Ishikawa (cell line): ENCODE data around the gene CD34.
A peak's percentile ranks its signal among the peaks of the same experiment; 100 is the strongest.

Experiments
- CEBPB ChIP-seq: IDR thresholded peaks from 2 replicates; pipeline ENCODE4 v1.6.1; 2012
- CREB1 ChIP-seq: IDR thresholded peaks from 2 replicates; pipeline ENCODE4 v1.6.1; 2012; ENCODE audit warnings: low read depth
- EGR1 ChIP-seq: IDR thresholded peaks from 2 replicates; pipeline ENCODE4 v1.6.1; 2012
- EP300 ChIP-seq: IDR thresholded peaks from 2 replicates; pipeline ENCODE4 v1.6.1; 2012; ENCODE audit warnings: borderline replicate concordance
- FOXM1 ChIP-seq: IDR thresholded peaks from 2 replicates; pipeline ENCODE4 v1.6.1; 2012; ENCODE audit warnings: low read depth, borderline replicate concordance
- NFIC ChIP-seq: IDR thresholded peaks from 2 replicates; pipeline ENCODE4 v1.6.1; 2012
- RAD21 ChIP-seq: IDR thresholded peaks from 2 replicates; pipeline ENCODE4 v1.6.1; 2012; ENCODE audit warnings: low read depth
- TAF1 ChIP-seq: IDR thresholded peaks from 2 replicates; pipeline ENCODE4 v1.6.1; 2012; ENCODE audit warnings: low read depth, mild to moderate bottlenecking
- TCF12 ChIP-seq: IDR thresholded peaks from 2 replicates; pipeline ENCODE4 v1.6.1; 2012; ENCODE audit warnings: low read depth
- TEAD4 ChIP-seq: IDR thresholded peaks from 2 replicates; pipeline ENCODE4 v1.6.1; 2012
- USF1 ChIP-seq: IDR thresholded peaks from 2 replicates; pipeline ENCODE4 v1.6.1; 2012
- YY1 ChIP-seq: IDR thresholded peaks from 2 replicates; pipeline ENCODE4 v1.6.1; 2012; ENCODE audit warnings: low read depth
- ZBTB7A ChIP-seq: IDR thresholded peaks from 2 replicates; pipeline ENCODE4 v1.6.1; 2012; ENCODE audit warnings: low read depth
- TF ChIP-seq, protein P1 (sequence below): IDR thresholded peaks from 2 replicates; pipeline ENCODE4 v1.6.1; 2012
- TF ChIP-seq, protein P2 (sequence below): IDR thresholded peaks from 2 replicates; pipeline ENCODE4 v1.6.1; 2012; ENCODE audit warnings: low read depth, mild to moderate bottlenecking

Gene CD34

GRCh38 chr1:207944571-207944970 lies 33.6 kb upstream of the CD34 start:
- TF ChIP-seq EP300 (peak; percentile 70; the same call in 1 of the 2 replicates), TEAD4 (peak; percentile 66), FOXM1 (peak; percentile 36; the same call in 1 of the 2 replicates), CREB1 (peak; percentile 8; the same call in 1 of the 2 replicates), NFIC (0 out of 2 replicates have a peak, but pooled peaks have one; percentile 14), ZBTB7A (no peak), TCF12 (0 out of 2 replicates have a peak, but pooled peaks have one; percentile 31)
- TF ChIP-seq, protein P1, sequence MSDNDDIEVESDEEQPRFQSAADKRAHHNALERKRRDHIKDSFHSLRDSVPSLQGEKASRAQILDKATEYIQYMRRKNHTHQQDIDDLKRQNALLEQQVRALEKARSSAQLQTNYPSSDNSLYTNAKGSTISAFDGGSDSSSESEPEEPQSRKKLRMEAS = no peak

DNA sequence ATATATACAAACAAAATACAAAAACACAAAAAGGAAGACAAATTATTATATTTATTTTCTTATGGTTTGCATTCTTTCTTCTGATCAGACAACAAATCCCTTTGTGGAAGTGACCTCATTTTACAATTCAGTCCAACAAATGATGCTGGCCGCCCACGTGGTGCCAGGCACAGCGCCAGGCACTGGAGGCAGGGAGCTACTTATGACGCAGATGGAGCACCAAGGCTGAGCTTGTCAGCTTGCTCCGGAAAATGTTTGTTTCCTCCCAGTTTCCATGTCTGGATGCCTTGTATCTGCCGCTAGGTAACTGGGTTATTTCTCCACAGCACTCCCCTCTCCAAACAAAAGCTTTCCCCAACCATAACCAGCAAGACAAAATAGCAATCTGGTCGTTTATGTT lies 30.7 kb upstream of the CD34 start:
- TF ChIP-seq, protein P1 = no peak
- no peak for TF ChIP-seq ZBTB7A
- TF ChIP-seq YY1 = no peak
- peak; percentile 44 for TF ChIP-seq USF1

GRCh38 chr1:207938016-207938415 lies 27.1 kb upstream of the CD34 start:
- TF ChIP-seq TEAD4 = no peak
- no peak for TF ChIP-seq EGR1
- TF ChIP-seq, protein P2, sequence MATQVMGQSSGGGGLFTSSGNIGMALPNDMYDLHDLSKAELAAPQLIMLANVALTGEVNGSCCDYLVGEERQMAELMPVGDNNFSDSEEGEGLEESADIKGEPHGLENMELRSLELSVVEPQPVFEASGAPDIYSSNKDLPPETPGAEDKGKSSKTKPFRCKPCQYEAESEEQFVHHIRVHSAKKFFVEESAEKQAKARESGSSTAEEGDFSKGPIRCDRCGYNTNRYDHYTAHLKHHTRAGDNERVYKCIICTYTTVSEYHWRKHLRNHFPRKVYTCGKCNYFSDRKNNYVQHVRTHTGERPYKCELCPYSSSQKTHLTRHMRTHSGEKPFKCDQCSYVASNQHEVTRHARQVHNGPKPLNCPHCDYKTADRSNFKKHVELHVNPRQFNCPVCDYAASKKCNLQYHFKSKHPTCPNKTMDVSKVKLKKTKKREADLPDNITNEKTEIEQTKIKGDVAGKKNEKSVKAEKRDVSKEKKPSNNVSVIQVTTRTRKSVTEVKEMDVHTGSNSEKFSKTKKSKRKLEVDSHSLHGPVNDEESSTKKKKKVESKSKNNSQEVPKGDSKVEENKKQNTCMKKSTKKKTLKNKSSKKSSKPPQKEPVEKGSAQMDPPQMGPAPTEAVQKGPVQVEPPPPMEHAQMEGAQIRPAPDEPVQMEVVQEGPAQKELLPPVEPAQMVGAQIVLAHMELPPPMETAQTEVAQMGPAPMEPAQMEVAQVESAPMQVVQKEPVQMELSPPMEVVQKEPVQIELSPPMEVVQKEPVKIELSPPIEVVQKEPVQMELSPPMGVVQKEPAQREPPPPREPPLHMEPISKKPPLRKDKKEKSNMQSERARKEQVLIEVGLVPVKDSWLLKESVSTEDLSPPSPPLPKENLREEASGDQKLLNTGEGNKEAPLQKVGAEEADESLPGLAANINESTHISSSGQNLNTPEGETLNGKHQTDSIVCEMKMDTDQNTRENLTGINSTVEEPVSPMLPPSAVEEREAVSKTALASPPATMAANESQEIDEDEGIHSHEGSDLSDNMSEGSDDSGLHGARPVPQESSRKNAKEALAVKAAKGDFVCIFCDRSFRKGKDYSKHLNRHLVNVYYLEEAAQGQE = no peak
- no peak for TF ChIP-seq TAF1
- TF ChIP-seq, protein P1 = no peak
- TF ChIP-seq NFIC = no peak
- no peak for TF ChIP-seq EP300
- no peak for TF ChIP-seq CREB1
- no peak for TF ChIP-seq RAD21
- no peak for TF ChIP-seq ZBTB7A
- no peak for TF ChIP-seq YY1
- no peak for TF ChIP-seq FOXM1
- no peak for TF ChIP-seq TCF12
- no peak for TF ChIP-seq USF1
- TF ChIP-seq CEBPB = no peak

GRCh38 chr1:207937204-207937603 lies 26.3 kb upstream of the CD34 start:
- TF ChIP-seq, protein P2 = no peak
- TF ChIP-seq CEBPB = no peak
- TF ChIP-seq EP300 = no peak
- TF ChIP-seq NFIC = no peak
- no peak for TF ChIP-seq CREB1
- TF ChIP-seq EGR1 = no peak
- TF ChIP-seq ZBTB7A = no peak
- TF ChIP-seq RAD21 = no peak
- TF ChIP-seq YY1 = no peak
- no peak for TF ChIP-seq TAF1

GRCh38 chr1:207935166-207935583 lies 24.2 kb upstream of the CD34 start:
- TF ChIP-seq EGR1 (no peak), YY1 (no peak), TEAD4 (no peak), ZBTB7A (no peak), CEBPB (no peak), TAF1 (no peak), EP300 (no peak), CREB1 (no peak), RAD21 (no peak), FOXM1 (no peak), USF1 (no peak), NFIC (no peak), TCF12 (no peak)
- TF ChIP-seq, protein P2 = no peak
- TF ChIP-seq, protein P1 = no peak
